Activated CD4-positive, alpha-beta T cell treated with anti-CD3 and anti-CD28 coated beads, Interleukin-2, amount 50 U/mL, for 4 hours (primary cell): ENCODE measurements around the gene C8G.
A peak's percentile ranks its signal among the peaks of the same experiment; 100 is the strongest.

Experiments used
- DNase-seq, 2 experiments: peaks; one replicate each; pipeline ENCODE4 v3.0.0-alpha.2; 2020

C8G gene

DNA sequence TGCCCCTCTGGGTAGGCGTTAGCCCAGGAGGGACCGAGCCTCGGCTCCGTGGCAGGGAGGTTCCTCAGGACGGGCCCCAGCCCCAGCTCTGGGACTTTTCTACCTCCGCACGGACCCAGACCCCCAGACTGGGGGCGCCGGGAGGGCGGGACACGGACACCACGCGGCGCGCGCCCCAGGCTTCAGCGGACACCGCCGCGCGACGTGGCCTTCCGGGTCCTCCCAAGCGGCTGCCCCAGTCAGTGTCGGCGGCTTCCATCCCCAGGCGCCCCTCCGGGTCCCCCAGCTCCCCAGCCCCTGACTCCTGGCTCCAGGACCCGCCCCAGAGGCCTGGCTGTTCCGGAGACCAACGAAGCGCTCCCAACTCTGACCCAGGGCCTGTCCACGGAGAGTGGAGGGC, 40.8 kb downstream of the C8G start:
- DNase-seq: no peak

DNA sequence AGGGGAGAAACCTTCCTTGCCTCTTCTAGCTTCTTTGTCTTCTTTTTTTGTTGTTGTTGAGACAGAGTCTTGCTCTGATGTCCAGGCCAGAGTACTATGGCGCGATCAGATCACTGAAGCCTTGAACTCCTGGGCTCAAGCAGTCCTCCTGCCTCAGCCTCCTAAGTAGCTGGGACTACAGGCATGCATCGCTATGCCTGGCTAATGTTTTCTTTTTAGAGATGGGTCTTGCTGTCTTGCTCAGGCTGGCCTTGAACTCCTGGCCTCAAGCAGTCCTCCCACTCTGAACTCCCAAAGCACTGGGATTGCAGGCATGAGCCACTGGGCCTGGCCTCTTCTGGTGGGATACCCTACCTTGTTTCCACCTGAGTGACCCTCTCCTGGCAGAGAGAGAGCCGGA, 43.8 kb downstream of the C8G start:
- DNase-seq: no peak

DNA sequence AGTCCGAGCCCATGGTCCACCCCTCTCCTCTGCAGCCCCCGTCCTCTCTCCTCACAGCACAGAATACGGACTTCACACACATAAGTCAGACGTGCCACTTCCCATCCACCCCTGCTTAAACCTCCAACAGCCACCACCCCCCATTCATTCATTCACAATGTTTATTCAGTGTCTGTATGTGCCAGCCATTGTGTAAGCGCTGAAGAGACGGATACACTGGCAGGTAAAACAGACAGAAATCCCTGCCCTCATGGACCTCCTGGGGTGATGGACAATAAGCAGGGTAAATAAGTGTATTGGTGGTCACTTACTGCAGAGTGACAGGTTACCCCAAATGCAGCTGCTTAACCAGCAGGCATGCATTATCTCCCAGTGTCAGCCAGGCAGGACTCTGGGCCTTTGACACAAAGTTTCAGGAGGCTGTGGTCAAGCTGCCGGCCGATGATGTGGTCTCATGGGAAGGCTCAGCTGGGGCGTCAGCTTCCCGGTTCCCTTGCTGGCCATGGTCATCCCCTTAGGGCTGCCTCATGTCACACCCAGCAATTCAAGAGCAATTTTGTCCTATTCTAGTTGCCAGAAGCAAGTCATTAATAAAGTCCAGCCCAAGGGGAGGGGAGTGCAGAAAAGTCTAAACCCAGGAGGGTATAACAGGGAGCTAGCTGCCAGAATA, 45.3 kb downstream of the C8G start:
- no peak for DNase-seq

DNA sequence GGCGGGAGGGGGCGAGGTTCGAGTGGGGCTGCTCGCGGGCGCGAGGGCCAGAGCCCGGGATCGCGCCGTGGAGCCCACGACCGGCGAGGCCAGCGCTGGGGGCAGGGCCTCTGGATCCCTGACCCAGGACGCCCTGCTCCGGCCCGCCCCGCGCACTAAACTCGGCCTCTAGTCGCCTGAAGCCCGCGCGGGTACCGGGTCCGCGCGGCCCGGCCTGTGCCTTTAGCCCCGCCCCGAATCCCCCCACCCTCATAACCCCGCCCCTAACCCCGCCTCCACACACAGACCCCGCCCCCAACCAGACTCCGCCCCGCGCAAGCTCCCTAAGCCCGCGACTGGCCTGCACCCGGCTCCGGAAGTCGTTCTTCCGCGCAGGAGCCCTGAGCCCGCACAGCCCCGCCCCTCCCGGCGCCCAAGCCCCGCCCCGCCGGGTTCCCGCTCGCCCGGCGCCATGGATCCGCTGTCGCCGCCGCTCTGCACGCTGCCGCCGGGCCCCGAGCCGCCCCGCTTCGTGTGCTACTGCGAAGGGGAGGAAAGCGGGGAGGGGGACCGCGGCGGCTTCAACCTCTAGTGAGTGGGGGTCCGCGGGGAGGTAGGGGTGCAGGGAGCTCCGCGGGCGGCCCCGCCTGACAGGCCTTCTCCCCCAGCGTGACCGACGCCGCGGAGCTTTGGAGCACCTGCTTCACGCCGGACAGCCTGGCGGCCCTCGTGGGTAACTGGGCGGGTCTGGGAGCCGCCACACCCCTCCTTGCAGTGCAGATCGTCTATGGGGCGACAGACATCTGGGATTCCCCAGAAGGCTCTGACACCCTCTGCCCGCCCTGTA, 47.2 kb downstream of the C8G start, which contains the start of gene PAXX:
Gene PAXX, plus strand, starts transcription at position 430 of the 826 bp plus-strand sequence. Its CDS starts 22 bp downstream, at position 452.
- peak; percentile 90 to 92 for DNase-seq

DNA sequence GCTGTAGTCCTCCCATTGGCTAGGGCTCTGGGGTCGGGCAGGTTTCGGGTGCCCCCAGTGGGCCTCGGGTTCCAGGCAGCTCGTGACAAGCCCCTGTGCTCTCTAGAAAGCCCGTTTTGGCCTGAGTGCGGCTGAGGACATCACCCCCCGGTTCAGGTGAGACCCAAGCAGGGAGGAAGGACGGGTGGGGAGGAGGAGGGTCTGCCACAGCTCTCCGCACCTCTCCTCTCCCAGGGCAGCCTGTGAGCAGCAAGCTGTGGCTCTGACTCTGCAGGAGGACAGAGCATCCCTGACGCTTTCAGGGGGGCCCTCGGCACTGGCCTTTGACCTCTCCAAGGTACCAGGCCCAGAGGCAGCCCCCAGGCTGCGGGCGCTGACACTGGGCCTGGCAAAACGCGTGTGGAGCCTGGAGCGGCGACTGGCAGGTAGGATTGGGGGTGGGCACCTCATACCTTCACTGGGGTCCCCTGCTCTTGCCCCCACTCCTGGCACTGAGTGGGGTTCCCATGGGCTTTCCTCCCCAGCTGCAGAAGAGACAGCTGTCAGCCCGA, 47.9 kb downstream of the C8G start:
- no peak for DNase-seq

DNA sequence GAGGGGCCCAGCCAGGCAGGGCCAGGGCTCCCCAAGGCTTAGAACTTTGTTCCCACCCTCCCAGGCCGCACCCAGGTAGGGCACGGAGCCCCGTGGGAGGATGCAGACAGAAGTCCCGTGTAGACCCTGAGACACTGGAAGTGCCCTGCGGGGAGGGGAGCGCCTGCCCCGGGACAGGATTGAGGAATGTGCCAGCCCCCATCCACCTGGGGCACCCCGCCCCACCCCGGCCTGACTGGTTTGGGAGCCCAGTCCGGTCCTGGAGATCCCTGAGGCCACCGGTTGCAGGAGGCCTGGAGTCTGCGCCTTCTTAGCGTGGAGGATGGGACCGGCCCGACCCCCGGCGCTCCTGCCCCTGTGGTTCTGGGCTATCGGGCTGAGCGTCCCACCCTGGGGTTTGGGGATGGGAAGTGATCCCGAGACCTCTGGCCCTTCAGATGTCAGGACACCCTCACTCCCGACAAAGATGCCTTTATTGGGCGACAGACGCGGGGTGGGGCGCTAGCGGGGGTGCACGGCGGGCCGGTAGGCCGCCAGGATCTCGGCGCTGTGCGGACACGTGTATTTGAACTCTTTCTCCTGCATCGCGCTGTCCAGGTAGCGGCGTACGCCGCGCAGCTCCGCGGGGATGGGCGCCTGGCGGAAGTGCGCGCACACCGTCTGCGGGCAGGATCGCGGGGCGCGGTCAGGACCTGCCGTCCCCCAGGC, 49.3 kb downstream of the C8G start:
- no peak for DNase-seq

DNA sequence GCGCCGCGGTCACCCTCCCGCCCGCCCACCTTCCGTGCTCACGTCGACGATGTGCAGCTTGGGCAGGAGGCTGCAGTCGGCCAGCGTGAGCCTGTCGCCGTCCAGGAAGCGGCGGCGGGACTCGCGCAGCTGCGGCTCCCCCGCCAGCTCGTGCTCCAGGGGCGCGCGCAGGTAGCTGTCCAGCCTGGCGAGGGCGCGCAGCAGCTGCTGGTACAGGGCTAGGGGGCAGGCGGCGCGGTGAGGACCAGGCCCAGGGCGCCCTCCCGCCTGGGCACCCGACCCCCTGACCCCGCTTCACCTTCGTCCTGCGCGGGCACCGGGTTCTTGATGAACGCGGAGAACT, 49.8 kb downstream of the C8G start:
- DNase-seq: no peak

DNA sequence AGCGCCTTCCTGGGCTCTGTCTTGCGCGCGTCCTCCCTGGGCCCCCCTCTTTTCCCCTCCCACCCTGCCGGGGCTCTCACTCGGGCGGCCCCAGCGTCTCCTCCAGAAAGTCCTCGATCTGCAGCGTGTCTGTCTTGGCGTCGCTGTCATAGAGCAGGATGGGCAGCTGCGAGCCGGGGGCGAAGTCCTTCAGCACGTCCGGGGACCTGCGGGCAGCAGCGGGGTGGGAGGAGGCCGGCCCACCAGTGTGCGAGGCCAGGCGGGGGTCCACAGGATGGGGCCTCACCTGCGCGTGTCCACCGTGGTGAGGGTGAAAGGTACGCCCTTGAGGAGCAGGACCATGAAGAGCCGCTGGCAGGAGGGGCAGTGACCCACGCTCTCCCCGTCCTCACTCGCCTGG, 50.3 kb downstream of the C8G start:
- no peak for DNase-seq

DNA sequence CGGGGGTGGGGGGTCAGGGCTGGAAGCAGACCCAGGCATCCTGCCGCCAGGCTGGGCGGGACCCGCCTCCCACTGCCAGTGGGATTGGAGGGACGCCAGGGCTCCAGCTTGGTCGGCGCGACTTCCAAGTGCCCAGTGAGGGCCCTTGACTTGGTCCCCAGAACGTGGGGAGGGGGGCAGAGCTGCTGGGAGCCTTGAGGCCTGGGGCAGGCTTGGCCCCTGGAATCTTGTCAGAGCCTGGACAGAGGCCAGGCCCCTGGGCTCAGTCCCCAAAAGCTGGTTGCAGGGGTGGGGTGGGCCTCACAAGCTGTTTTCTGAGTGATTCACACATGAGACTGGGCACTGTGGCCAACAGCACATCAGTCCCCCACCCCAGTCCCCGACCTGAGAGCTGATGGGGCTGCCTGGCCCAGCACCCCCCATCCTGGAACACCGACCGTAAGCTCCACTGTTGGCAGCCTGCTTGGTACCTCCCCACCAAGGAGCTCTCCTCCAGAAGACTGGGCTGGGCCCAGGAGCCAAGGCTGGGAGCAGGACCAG, 50.8 kb downstream of the C8G start:
- DNase-seq: no peak
